ENCODE measurements around the gene KCNC4.

Gene KCNC4

GRCh38 chr1:110188035-110188618, 22.0 kb upstream of the KCNC4 start:
- Histone ChIP-seq H3K4me3 (ENCODE audit: low read length) (no peak overlapping the region), H3K4me1 (ENCODE audit: control insufficient read depth, insufficient read depth, low read length) (peaks cover 1% of the 10 kb centered on the region; the same call in 1 of the 2 replicates), H3K27ac (ENCODE audit: low read length) (no peak overlapping the region), H3K36me3 (ENCODE audit: control insufficient read depth, insufficient read depth, low read length) (no peaks in the 10 kb centered on the region), H3K27me3 (ENCODE audit: control insufficient read depth, insufficient read depth, low read length) (no peaks in the 10 kb centered on the region), H3K9me3 (ENCODE audit: control insufficient read depth, insufficient read depth, low read length) (no peaks in the 10 kb centered on the region)
- no CpG with 5 or more reads among the region's 6 CpGs for WGBS (ENCODE audit: insufficient coverage, insufficient read length)
- DNase-seq (ENCODE audit: low read depth, low spot score), result no peak

- H3K4me1 ChIP-seq (ENCODE audit: control insufficient read depth, insufficient read depth, low read length), result peaks cover 1% of the 10 kb centered on the region; the same call in 1 of the 2 replicates
- H3K36me3 ChIP-seq (ENCODE audit: control insufficient read depth, insufficient read depth, low read length), result no peaks in the 10 kb centered on the region
- H3K27ac ChIP-seq (ENCODE audit: low read length), result no peak overlapping the region
- no peaks in the 10 kb centered on the region for H3K27me3 ChIP-seq (ENCODE audit: control insufficient read depth, insufficient read depth, low read length)
- H3K9me3 ChIP-seq (ENCODE audit: control insufficient read depth, insufficient read depth, low read length), result no peaks in the 10 kb centered on the region
- WGBS (ENCODE audit: insufficient coverage, insufficient read length), result no CpG with 5 or more reads among the region's 6 CpGs
- H3K4me3 ChIP-seq (ENCODE audit: low read length), result no peak overlapping the region
- DNase-seq (ENCODE audit: low read depth, low spot score), result no peak
These were observed 20.9 kb upstream of the KCNC4 start for GRCh38 chr1:110189181-110189580.

- Histone ChIP-seq H3K36me3 (ENCODE audit: control insufficient read depth, insufficient read depth, low read length) (no peaks in the 10 kb centered on the region), H3K27ac (ENCODE audit: low read length) (no peak overlapping the region), H3K27me3 (ENCODE audit: control insufficient read depth, insufficient read depth, low read length) (no peaks in the 10 kb centered on the region), H3K4me3 (ENCODE audit: low read length) (no peak overlapping the region), H3K9me3 (ENCODE audit: control insufficient read depth, insufficient read depth, low read length) (no peaks in the 10 kb centered on the region), H3K4me1 (ENCODE audit: control insufficient read depth, insufficient read depth, low read length) (no peaks in the 10 kb centered on the region)
- WGBS (ENCODE audit: insufficient coverage, insufficient read length), result no CpG with 5 or more reads among the region's 8 CpGs
- DNase-seq (ENCODE audit: low read depth, low spot score), result no peak
These were observed 19.7 kb upstream of the KCNC4 start for GRCh38 chr1:110190282-110190929.

- no peak overlapping the region for H3K27ac ChIP-seq (ENCODE audit: low read length)
- H3K27me3 ChIP-seq (ENCODE audit: control insufficient read depth, insufficient read depth, low read length), result no peaks in the 10 kb centered on the region
- WGBS (ENCODE audit: insufficient coverage, insufficient read length), result no CpG with 5 or more reads among the region's 8 CpGs
- no peaks in the 10 kb centered on the region for H3K9me3 ChIP-seq (ENCODE audit: control insufficient read depth, insufficient read depth, low read length)
- no peaks in the 10 kb centered on the region for H3K4me1 ChIP-seq (ENCODE audit: control insufficient read depth, insufficient read depth, low read length)
- no peak for DNase-seq (ENCODE audit: low read depth, low spot score)
- H3K4me3 ChIP-seq (ENCODE audit: low read length), result no peak overlapping the region
- H3K36me3 ChIP-seq (ENCODE audit: control insufficient read depth, insufficient read depth, low read length), result no peaks in the 10 kb centered on the region
These were observed 17.6 kb upstream of the KCNC4 start for GRCh38 chr1:110192541-110192940.

DNA sequence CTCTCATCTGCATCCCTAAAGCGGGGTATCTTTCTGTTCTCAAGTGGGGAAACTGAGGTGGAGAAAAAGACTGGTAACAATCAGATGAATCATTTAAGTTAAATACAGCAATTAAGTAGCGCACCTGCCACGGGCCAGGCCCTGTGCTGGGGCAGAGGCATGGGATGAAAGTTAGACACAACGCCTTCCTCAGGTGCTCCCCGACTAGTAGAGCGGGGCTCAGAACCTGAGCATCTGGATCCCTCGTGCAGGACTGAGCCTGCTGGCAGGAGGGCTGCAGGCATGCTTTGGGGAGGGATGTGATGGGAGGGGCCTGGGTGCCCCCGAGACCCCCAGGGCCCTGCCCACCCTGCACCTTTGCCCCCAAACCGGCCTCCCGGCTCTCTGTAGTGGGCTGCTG, 14.9 kb upstream of the KCNC4 start:
- no peak for DNase-seq (ENCODE audit: low read depth, low spot score)

GRCh38 chr1:110196917-110197765, 13.0 kb upstream of the KCNC4 start:
- DNase-seq (ENCODE audit: low read depth, low spot score), result no peak
- H3K27ac ChIP-seq (ENCODE audit: low read length), result no peak overlapping the region
- H3K36me3 ChIP-seq (ENCODE audit: control insufficient read depth, insufficient read depth, low read length), result no peaks in the 10 kb centered on the region
- no CpG with 5 or more reads among the region's 12 CpGs for WGBS (ENCODE audit: insufficient coverage, insufficient read length)
- no peaks in the 10 kb centered on the region for H3K27me3 ChIP-seq (ENCODE audit: control insufficient read depth, insufficient read depth, low read length)
- H3K4me3 ChIP-seq (ENCODE audit: low read length), result no peak overlapping the region
- no peaks in the 10 kb centered on the region for H3K9me3 ChIP-seq (ENCODE audit: control insufficient read depth, insufficient read depth, low read length)
- peaks cover 2% of the 10 kb centered on the region; the same call in 1 of the 2 replicates for H3K4me1 ChIP-seq (ENCODE audit: control insufficient read depth, insufficient read depth, low read length)

More for the DNA sequence above, 14.9 kb upstream of the KCNC4 start:
- no peaks in the 10 kb centered on the region for H3K4me1 ChIP-seq (ENCODE audit: control insufficient read depth, insufficient read depth, low read length)
- H3K4me3 ChIP-seq (ENCODE audit: low read length), result no peak overlapping the region
- no CpG with 5 or more reads among the region's 10 CpGs for WGBS (ENCODE audit: insufficient coverage, insufficient read length)
- no peaks in the 10 kb centered on the region for H3K9me3 ChIP-seq (ENCODE audit: control insufficient read depth, insufficient read depth, low read length)
- no peaks in the 10 kb centered on the region for H3K27me3 ChIP-seq (ENCODE audit: control insufficient read depth, insufficient read depth, low read length)
- no peaks in the 10 kb centered on the region for H3K36me3 ChIP-seq (ENCODE audit: control insufficient read depth, insufficient read depth, low read length)
- H3K27ac ChIP-seq (ENCODE audit: low read length), result no peak overlapping the region

GRCh38 chr1:110197905-110198629, 12.0 kb upstream of the KCNC4 start:
- Histone ChIP-seq H3K36me3 (ENCODE audit: control insufficient read depth, insufficient read depth, low read length) (no peaks in the 10 kb centered on the region), H3K9me3 (ENCODE audit: control insufficient read depth, insufficient read depth, low read length) (no peaks in the 10 kb centered on the region), H3K27ac (ENCODE audit: low read length) (no peak overlapping the region), H3K4me1 (ENCODE audit: control insufficient read depth, insufficient read depth, low read length) (peaks cover 2% of the 10 kb centered on the region; the same call in 1 of the 2 replicates), H3K27me3 (ENCODE audit: control insufficient read depth, insufficient read depth, low read length) (no peaks in the 10 kb centered on the region), H3K4me3 (ENCODE audit: low read length) (no peak overlapping the region; the same call in 1 of the 2 replicates)
- DNase-seq (ENCODE audit: low read depth, low spot score), result no peak
- WGBS (ENCODE audit: insufficient coverage, insufficient read length), result no CpG with 5 or more reads among the region's 23 CpGs

GRCh38 chr1:110198746-110199145, 11.4 kb upstream of the KCNC4 start:
- H3K4me1 ChIP-seq (ENCODE audit: control insufficient read depth, insufficient read depth, low read length), result peaks cover 2% of the 10 kb centered on the region; the same call in 1 of the 2 replicates
- no peaks in the 10 kb centered on the region for H3K27me3 ChIP-seq (ENCODE audit: control insufficient read depth, insufficient read depth, low read length)
- no peaks in the 10 kb centered on the region for H3K9me3 ChIP-seq (ENCODE audit: control insufficient read depth, insufficient read depth, low read length)
- no peak overlapping the region for H3K27ac ChIP-seq (ENCODE audit: low read length)
- no peak overlapping the region for H3K4me3 ChIP-seq (ENCODE audit: low read length)
- no peak for DNase-seq (ENCODE audit: low read depth, low spot score)
- WGBS (ENCODE audit: insufficient coverage, insufficient read length), result no CpG with 5 or more reads among the region's 2 CpGs
- H3K36me3 ChIP-seq (ENCODE audit: control insufficient read depth, insufficient read depth, low read length), result no peaks in the 10 kb centered on the region

- no peak overlapping the region for H3K4me3 ChIP-seq (ENCODE audit: low read length)
- H3K4me1 ChIP-seq (ENCODE audit: control insufficient read depth, insufficient read depth, low read length), result peaks cover 2% of the 10 kb centered on the region; the same call in 1 of the 2 replicates
- no peak for DNase-seq (ENCODE audit: low read depth, low spot score)
- H3K27ac ChIP-seq (ENCODE audit: low read length), result no peak overlapping the region
- no peaks in the 10 kb centered on the region for H3K9me3 ChIP-seq (ENCODE audit: control insufficient read depth, insufficient read depth, low read length)
- H3K36me3 ChIP-seq (ENCODE audit: control insufficient read depth, insufficient read depth, low read length), result no peaks in the 10 kb centered on the region
- no CpG with 5 or more reads among the region's 2 CpGs for WGBS (ENCODE audit: insufficient coverage, insufficient read length)
- no peaks in the 10 kb centered on the region for H3K27me3 ChIP-seq (ENCODE audit: control insufficient read depth, insufficient read depth, low read length)
These were observed 9.9 kb upstream of the KCNC4 start for GRCh38 chr1:110200190-110200589.

- Histone ChIP-seq H3K36me3 (ENCODE audit: control insufficient read depth, insufficient read depth, low read length) (no peaks in the 10 kb centered on the region), H3K4me1 (ENCODE audit: control insufficient read depth, insufficient read depth, low read length) (peaks cover 2% of the 10 kb centered on the region; the same call in 1 of the 2 replicates), H3K27ac (ENCODE audit: low read length) (no peak overlapping the region), H3K9me3 (ENCODE audit: control insufficient read depth, insufficient read depth, low read length) (no peaks in the 10 kb centered on the region), H3K27me3 (ENCODE audit: control insufficient read depth, insufficient read depth, low read length) (no peaks in the 10 kb centered on the region), H3K4me3 (ENCODE audit: low read length) (no peak overlapping the region)
- no CpG with 5 or more reads among the region's 14 CpGs for WGBS (ENCODE audit: insufficient coverage, insufficient read length)
- no peak for DNase-seq (ENCODE audit: low read depth, low spot score)
These were observed 9.4 kb upstream of the KCNC4 start for GRCh38 chr1:110200666-110201065.

Measured in iPS DF 6.9 (cell line).